ENCODE data around the gene GNAQ. TPM values are rescaled to one million over a fixed set of nuclear protein-coding genes. Genes with fewer than 3 reads are reported as not detected.
A peak's percentile ranks its signal among the peaks of the same experiment; 100 is the strongest.

The GNAQ gene
- total RNA-seq, 5 donors from 2014 or later (not counting 1 experiment from before 2014, with no cell fraction given), result 29.3 to 48.4 (median 38.3) TPM

DNA sequence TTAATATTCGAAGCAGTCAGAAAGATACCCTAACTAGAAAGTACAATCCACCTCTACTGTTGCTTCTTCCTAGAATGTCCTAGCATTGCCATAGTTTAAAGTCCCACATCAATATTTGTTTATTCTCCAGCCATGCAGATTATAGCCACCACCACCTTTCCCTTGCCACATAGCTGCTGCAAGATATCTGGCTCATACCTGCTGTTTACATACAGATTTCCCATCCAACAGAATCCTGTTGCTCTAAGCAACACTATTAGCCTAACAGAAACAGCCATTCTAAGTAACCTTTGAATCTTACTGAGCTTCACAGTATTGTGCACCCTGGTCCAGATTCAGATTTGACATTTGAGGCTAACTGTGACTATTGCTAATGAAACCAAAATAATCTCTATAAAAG lies 45.6 kb downstream of the GNAQ start:
- POLR2A ChIA-PET, result interaction anchor here in 1 of 2 donors (0.7 kb wide), 1 partner anchor 10 kb away, joined by 16 read pairs; no protein-coding TSS in a partner anchor
- no peaks in the 10 kb centered on the region for H3K9me3 Mint-ChIP-seq

DNA sequence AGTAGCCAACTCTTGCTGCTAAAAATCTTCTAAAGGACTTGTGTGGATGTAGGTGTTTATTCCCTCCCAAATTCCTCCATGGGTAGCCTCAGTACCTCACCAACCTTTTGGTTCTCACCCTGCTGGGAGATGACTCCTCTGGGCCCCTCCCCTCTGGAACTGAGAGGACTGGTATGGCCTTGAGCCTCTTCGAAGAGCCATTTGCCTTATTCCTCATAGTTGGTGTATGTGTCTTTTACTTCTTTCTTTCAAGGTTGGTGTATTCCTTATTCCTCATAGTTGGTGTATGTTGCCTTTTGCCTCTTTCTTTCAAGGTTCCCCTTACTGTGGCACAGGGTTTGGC lies 48.3 kb downstream of the GNAQ start:
- H3K27ac ChIP-seq (ENCODE audit: low read length), result no peak overlapping the region
- WGBS (ENCODE audit: insufficient coverage), result no CpG with 5 or more reads among the region's 1 CpG

More for the DNA sequence above, 45.6 kb downstream of the GNAQ start:
- no peak overlapping the region for H3K27ac ChIP-seq (ENCODE audit: low read length)
- WGBS (ENCODE audit: insufficient coverage), result 100% methylated on average over 1 of the region's 1 CpG
- no peaks in the 10 kb centered on the region for H3K27me3 Mint-ChIP-seq
- no peak overlapping the region for H3K4me3 Mint-ChIP-seq
- no peaks in the 10 kb centered on the region for H3K36me3 ChIP-seq (ENCODE audit: control insufficient read depth in 2 of 2, extremely low read depth in 1 of 2, insufficient read depth in 1 of 2, low read length in 1 of 2)
- no peak for DNase-seq
- H3K9me3 ChIP-seq, result no peaks in the 10 kb centered on the region
- H3K27me3 ChIP-seq (replicated peaks in 1 of 2; ENCODE audit: control insufficient read depth in 2 of 2, extremely low read depth in 1 of 2, insufficient read depth in 2 of 2, low read length in 1 of 2), result no peaks in the 10 kb centered on the region
- peak overlapping the region; percentile 57 to 85 for H3K27ac Mint-ChIP-seq
- no peak overlapping the region for H3K4me3 ChIP-seq (ENCODE audit: control insufficient read depth in 1 of 2, extremely low read depth in 1 of 2, low read length in 1 of 2)
- peaks cover 69 to 75% (median 71%) of the 10 kb centered on the region in 3 donors for H3K4me1 Mint-ChIP-seq
- H3K36me3 Mint-ChIP-seq, result no peaks in the 10 kb centered on the region
- CTCF ChIA-PET, result interaction anchor here (1.0 to 2.0 kb wide), 4 partner anchors 8 to 11 kb away, joined by 3 to 5 read pairs (median 4); no protein-coding TSS in a partner anchor
- peaks cover 18 to 22% of the 10 kb centered on the region in 2 experiments for H3K4me1 ChIP-seq (ENCODE audit: control insufficient read depth in 1 of 2, extremely low read depth in 1 of 2, insufficient read depth in 2 of 2, low read length in 2 of 2)
- no peak for ATAC-seq (replicated peaks in 1 of 4)

DNA sequence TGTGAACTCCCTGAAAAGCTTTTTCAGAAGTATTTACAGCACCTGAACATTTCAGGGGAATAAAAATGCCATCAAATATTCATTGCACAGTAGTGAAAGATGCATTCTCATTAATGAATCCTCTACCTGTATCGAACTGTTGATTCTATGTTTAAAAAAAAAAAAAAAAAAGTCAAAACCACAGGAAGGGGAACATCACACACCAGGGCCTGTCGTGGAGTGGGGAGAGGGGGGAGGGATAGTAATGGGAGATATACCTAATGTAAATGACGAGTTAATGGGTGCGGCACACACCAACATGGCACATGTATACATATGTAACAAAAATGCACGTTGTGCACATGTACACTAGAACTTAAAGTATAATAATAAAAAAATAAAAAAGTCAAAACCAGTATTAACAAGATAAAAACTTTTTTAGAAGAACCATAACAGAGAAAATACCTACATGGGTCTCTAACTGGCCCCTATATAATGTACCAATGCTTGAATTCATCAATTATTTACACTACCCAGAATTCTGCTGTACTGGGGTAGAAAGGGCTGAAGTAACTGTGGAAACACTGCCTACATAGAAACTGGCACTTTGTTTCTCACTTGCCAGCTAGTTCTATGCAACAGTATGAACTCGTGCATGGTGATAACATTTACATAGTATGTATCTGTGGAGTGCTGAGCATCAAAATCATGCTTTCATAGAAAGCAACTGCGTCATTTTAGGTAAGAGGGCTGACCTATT lies 48.9 kb downstream of the GNAQ start:
- Mint-ChIP-seq H3K4me3 (peak overlapping the region in 2 of 3 donors; percentile 22 to 54), H3K27me3 (no peaks in the 10 kb centered on the region), H3K9me3 (no peaks in the 10 kb centered on the region), H3K27ac (peak overlapping the region; percentile 63 to 68), H3K36me3 (no peaks in the 10 kb centered on the region), H3K4me1 (peaks cover 80 to 87% (median 81%) of the 10 kb centered on the region in 3 donors)
- WGBS (ENCODE audit: insufficient coverage), result no CpG with 5 or more reads among the region's 7 CpGs
- Histone ChIP-seq H3K27ac (ENCODE audit: low read length) (no peak overlapping the region), H3K4me1 (ENCODE audit: control insufficient read depth in 1 of 2, extremely low read depth in 1 of 2, insufficient read depth in 2 of 2, low read length in 2 of 2) (peaks cover 29 to 37% of the 10 kb centered on the region in 2 experiments), H3K9me3 (no peaks in the 10 kb centered on the region), H3K27me3 (replicated peaks in 1 of 2; ENCODE audit: control insufficient read depth in 2 of 2, extremely low read depth in 1 of 2, insufficient read depth in 2 of 2, low read length in 1 of 2) (no peaks in the 10 kb centered on the region), H3K36me3 (ENCODE audit: control insufficient read depth in 2 of 2, extremely low read depth in 1 of 2, insufficient read depth in 1 of 2, low read length in 1 of 2) (no peaks in the 10 kb centered on the region), H3K4me3 (ENCODE audit: control insufficient read depth in 1 of 2, extremely low read depth in 1 of 2, low read length in 1 of 2) (no peak overlapping the region)
- peak; percentile 40 to 59 (median 44) for ATAC-seq (replicated peaks in 1 of 4)
- CTCF ChIA-PET, result interaction anchor here in 1 of 2 donors (0.7 kb wide), 2 partner anchors 238 to 539 kb away, joined by 3 to 5 read pairs; no protein-coding TSS in a partner anchor
- POLR2A ChIA-PET, result no interaction called here
- DNase-seq, result peak in 3 of 35 experiments; percentile 8 to 11 (median 8)

More for the DNA sequence above, 48.3 kb downstream of the GNAQ start:
- Mint-ChIP-seq H3K9me3 (no peaks in the 10 kb centered on the region), H3K4me3 (peak overlapping the region in 1 of 3 donors; percentile 54), H3K27ac (peak overlapping the region; percentile 63 to 68), H3K27me3 (no peaks in the 10 kb centered on the region), H3K36me3 (no peaks in the 10 kb centered on the region), H3K4me1 (peaks cover 79 to 87% (median 80%) of the 10 kb centered on the region in 3 donors)
- ChIA-PET POLR2A (no interaction called here), CTCF (interaction anchor here in 1 of 2 donors (0.6 kb wide), 1 partner anchor 90 kb away, joined by 4 read pairs; no protein-coding TSS in a partner anchor)
- DNase-seq, result no peak
- H3K36me3 ChIP-seq (ENCODE audit: control insufficient read depth in 2 of 2, extremely low read depth in 1 of 2, insufficient read depth in 1 of 2, low read length in 1 of 2), result no peaks in the 10 kb centered on the region
- H3K4me3 ChIP-seq (ENCODE audit: control insufficient read depth in 1 of 2, extremely low read depth in 1 of 2, low read length in 1 of 2), result no peak overlapping the region
- no peaks in the 10 kb centered on the region for H3K9me3 ChIP-seq
- peak in 2 of 4 experiments; percentile 9 to 13 for ATAC-seq (replicated peaks in 1 of 4)
- peaks cover 24 to 31% of the 10 kb centered on the region in 2 experiments for H3K4me1 ChIP-seq (ENCODE audit: control insufficient read depth in 1 of 2, extremely low read depth in 1 of 2, insufficient read depth in 2 of 2, low read length in 2 of 2)
- H3K27me3 ChIP-seq (replicated peaks in 1 of 2; ENCODE audit: control insufficient read depth in 2 of 2, extremely low read depth in 1 of 2, insufficient read depth in 2 of 2, low read length in 1 of 2), result no peaks in the 10 kb centered on the region

DNA sequence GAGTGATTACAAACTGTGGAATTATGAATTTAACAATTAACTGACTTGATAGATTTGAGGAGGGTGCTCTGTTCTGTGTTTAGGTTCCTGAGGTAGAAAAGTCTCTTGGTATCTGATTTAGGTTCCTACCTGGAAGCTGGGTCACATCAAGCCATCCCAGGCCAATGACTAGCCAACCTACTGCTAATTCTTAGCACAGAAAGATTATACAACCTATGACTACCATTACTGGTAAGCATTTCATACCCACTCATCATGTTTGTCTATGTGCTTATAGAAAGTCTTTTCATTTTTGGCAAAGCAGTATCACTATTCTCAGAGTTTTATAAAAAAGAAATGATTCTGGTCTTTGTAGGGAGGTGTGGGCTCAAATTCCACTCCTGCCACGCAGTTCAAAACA lies 49.7 kb downstream of the GNAQ start:
- H3K27me3 Mint-ChIP-seq, result no peaks in the 10 kb centered on the region
- H3K36me3 ChIP-seq (ENCODE audit: control insufficient read depth in 2 of 2, extremely low read depth in 1 of 2, insufficient read depth in 1 of 2, low read length in 1 of 2), result no peaks in the 10 kb centered on the region
- H3K9me3 Mint-ChIP-seq, result no peaks in the 10 kb centered on the region
- H3K27ac ChIP-seq (ENCODE audit: low read length), result no peak overlapping the region
- POLR2A ChIA-PET, result interaction anchor here in 1 of 2 donors (0.6 kb wide), 1 partner anchor 14 kb away, joined by 3 read pairs; no protein-coding TSS in a partner anchor
- ATAC-seq (replicated peaks in 1 of 4) (no peak), DNase-seq (no peak)
- peaks cover 81 to 87% (median 84%) of the 10 kb centered on the region in 3 donors for H3K4me1 Mint-ChIP-seq
- no peaks in the 10 kb centered on the region for H3K36me3 Mint-ChIP-seq
- H3K4me3 Mint-ChIP-seq, result peak overlapping the region in 1 of 3 donors; percentile 54
- H3K27ac Mint-ChIP-seq, result peak overlapping the region; percentile 12 to 73
- no peaks in the 10 kb centered on the region for H3K9me3 ChIP-seq
- H3K4me1 ChIP-seq (ENCODE audit: control insufficient read depth in 1 of 2, extremely low read depth in 1 of 2, insufficient read depth in 2 of 2, low read length in 2 of 2), result peaks cover 38 to 45% of the 10 kb centered on the region in 2 experiments
- CTCF ChIA-PET, result interaction anchor here in 1 of 2 donors (0.7 kb wide), 2 partner anchors 239 to 538 kb away, joined by 3 to 5 read pairs; no protein-coding TSS in a partner anchor
- H3K27me3 ChIP-seq (replicated peaks in 1 of 2; ENCODE audit: control insufficient read depth in 2 of 2, extremely low read depth in 1 of 2, insufficient read depth in 2 of 2, low read length in 1 of 2), result no peaks in the 10 kb centered on the region
- WGBS (ENCODE audit: insufficient coverage), result no CpG with 5 or more reads among the region's 1 CpG
- no peak overlapping the region for H3K4me3 ChIP-seq (ENCODE audit: control insufficient read depth in 1 of 2, extremely low read depth in 1 of 2, low read length in 1 of 2)

DNA sequence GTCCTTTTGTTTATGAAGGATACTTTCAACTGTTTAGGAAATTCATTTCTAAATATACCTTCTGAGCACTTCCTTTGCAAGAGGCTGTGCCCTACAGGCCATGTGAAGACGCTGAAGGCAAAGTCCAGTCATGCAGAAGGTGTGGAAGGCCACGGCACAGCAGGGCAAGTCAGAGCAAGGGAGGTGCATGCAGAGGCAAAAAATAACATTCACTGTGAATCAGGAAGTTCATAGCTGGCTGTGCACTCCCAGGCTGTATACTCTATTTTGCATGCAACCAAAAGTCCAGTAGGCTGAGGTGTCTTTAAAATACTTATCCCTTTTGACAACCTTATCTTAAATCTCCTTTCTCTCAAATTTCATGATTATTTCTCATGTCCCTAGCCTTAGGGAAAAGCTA lies 50.3 kb downstream of the GNAQ start:
- H3K4me3 ChIP-seq (ENCODE audit: control insufficient read depth in 1 of 2, extremely low read depth in 1 of 2, low read length in 1 of 2), result no peak overlapping the region
- ATAC-seq (replicated peaks in 1 of 4) (peak in 3 of 4 experiments; percentile 17 to 34 (median 21)), DNase-seq (peak in 1 of 35 experiments; percentile 21)
- H3K36me3 ChIP-seq (ENCODE audit: control insufficient read depth in 2 of 2, extremely low read depth in 1 of 2, insufficient read depth in 1 of 2, low read length in 1 of 2), result no peaks in the 10 kb centered on the region
- H3K27ac ChIP-seq (ENCODE audit: low read length), result no peak overlapping the region
- ChIA-PET CTCF (no interaction called here), POLR2A (interaction anchor here in 1 of 2 donors (0.6 kb wide), 1 partner anchor 14 kb away, joined by 3 read pairs; no protein-coding TSS in a partner anchor)
- Mint-ChIP-seq H3K36me3 (no peaks in the 10 kb centered on the region), H3K4me3 (peak overlapping the region in 2 of 3 donors; percentile 32 to 54), H3K27ac (peak overlapping the region; percentile 73 to 79), H3K27me3 (no peaks in the 10 kb centered on the region), H3K9me3 (no peaks in the 10 kb centered on the region), H3K4me1 (peaks cover 82 to 85% (median 84%) of the 10 kb centered on the region in 3 donors)
- H3K27me3 ChIP-seq (replicated peaks in 1 of 2; ENCODE audit: control insufficient read depth in 2 of 2, extremely low read depth in 1 of 2, insufficient read depth in 2 of 2, low read length in 1 of 2), result no peaks in the 10 kb centered on the region
- peaks cover 43 to 49% of the 10 kb centered on the region in 2 experiments for H3K4me1 ChIP-seq (ENCODE audit: control insufficient read depth in 1 of 2, extremely low read depth in 1 of 2, insufficient read depth in 2 of 2, low read length in 2 of 2)
- no peaks in the 10 kb centered on the region for H3K9me3 ChIP-seq
- 25% methylated on average over 2 of the region's 2 CpGs for WGBS (ENCODE audit: insufficient coverage)

DNA sequence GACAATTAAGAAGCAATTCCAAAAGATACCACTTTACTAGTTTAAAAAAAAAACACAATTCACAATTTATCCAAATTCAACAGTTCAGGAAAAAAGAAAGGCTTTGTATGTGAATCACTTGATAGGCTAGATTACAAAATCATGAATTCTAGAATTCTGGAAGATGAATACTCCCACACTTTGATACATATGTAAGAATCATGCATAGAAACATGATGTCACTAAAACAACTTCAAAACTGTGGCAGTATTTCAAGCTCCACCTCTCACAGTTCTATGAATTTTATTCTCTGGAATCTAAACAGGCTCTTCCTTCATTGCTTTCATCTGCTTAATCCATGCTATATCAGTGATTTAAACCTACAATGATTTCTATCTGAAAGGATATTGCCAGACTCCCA lies 51.0 kb downstream of the GNAQ start:
- CTCF ChIA-PET, result no interaction called here
- peak overlapping the region in 1 of 3 donors; percentile 54 for H3K4me3 Mint-ChIP-seq

More for the DNA sequence above, 51.0 kb downstream of the GNAQ start:
- POLR2A ChIA-PET, result no interaction called here
- H3K4me1 Mint-ChIP-seq, result peaks cover 75 to 81% (median 78%) of the 10 kb centered on the region in 3 donors
- H3K27ac ChIP-seq (ENCODE audit: low read length), result no peak overlapping the region
- H3K4me3 ChIP-seq (ENCODE audit: control insufficient read depth in 1 of 2, extremely low read depth in 1 of 2, low read length in 1 of 2), result no peak overlapping the region
- ATAC-seq (replicated peaks in 1 of 4) (no peak), DNase-seq (no peak)
- no peaks in the 10 kb centered on the region for H3K9me3 ChIP-seq
- no peaks in the 10 kb centered on the region for H3K36me3 ChIP-seq (ENCODE audit: control insufficient read depth in 2 of 2, extremely low read depth in 1 of 2, insufficient read depth in 1 of 2, low read length in 1 of 2)
- H3K27me3 Mint-ChIP-seq, result no peaks in the 10 kb centered on the region
- no peaks in the 10 kb centered on the region for H3K36me3 Mint-ChIP-seq
- H3K27me3 ChIP-seq (replicated peaks in 1 of 2; ENCODE audit: control insufficient read depth in 2 of 2, extremely low read depth in 1 of 2, insufficient read depth in 2 of 2, low read length in 1 of 2), result no peaks in the 10 kb centered on the region
- H3K9me3 Mint-ChIP-seq, result no peaks in the 10 kb centered on the region
- peaks cover 43 to 49% of the 10 kb centered on the region in 2 experiments for H3K4me1 ChIP-seq (ENCODE audit: control insufficient read depth in 1 of 2, extremely low read depth in 1 of 2, insufficient read depth in 2 of 2, low read length in 2 of 2)
- peak overlapping the region in 1 of 2 donors; percentile 52 for H3K27ac Mint-ChIP-seq
